Adrenal gland (tissue), 5 donors: ENCODE data around the gene KLF15.

Experiments
- CTCF ChIP-seq, 6 experiments: fragments of 450-650 bp in 4 of 6; fragments of 200-600 bp in 2 of 6; sonication (generic) in 1 of 6; IDR thresholded peaks; 1 replicate in 5 of 6; 2 replicates in 1 of 6; pipeline versions ENCODE4 v1.5.1 to v1.8.0; 2016 to 2021; ENCODE audit warnings: antibody characterized with exemption in 6 of 6, mild to moderate bottlenecking in 2 of 6, moderate library complexity in 1 of 6
- POLR2A ChIP-seq, 2 donors: fragments of 450-650 bp; IDR thresholded peaks; one replicate each; pipeline ENCODE4 v1.6.1; 2017; ENCODE audit warnings: antibody characterized with exemption in 2 of 2, mild to moderate bottlenecking in 2 of 2, moderate library complexity in 1 of 2
- donor health status: DM: no; HTN: no; CAD: no.

- TF ChIP-seq CTCF (IDR thresholded peaks at IDR 0.05) (no peak), POLR2A (IDR thresholded peaks at IDR 0.05) (no peak)
These were observed 8.4 kb upstream of the KLF15 start for GRCh38 chr3:126365351-126366277.
